ENCODE results near the gene OR4A47.
"Not testable (repeated sequence)": the region's sequence is repeated elsewhere in the genome, so short reads cannot be mapped to it uniquely, and the experiment has no call there.

Gene OR4A47

GRCh38 chr11:48488493-48488892, at the start of gene OR4A47:
TSS of gene OR4A47 (plus strand) at chr11:48488793. CDS start at chr11:48488793, 0 bp downstream.
- DNase-seq: not testable (repeated sequence)

GRCh38 chr11:48455909-48456308, 32.7 kb upstream of the OR4A47 start:
- DNase-seq: not testable (repeated sequence)

GRCh38 chr11:48473966-48474365, 14.6 kb upstream of the OR4A47 start:
- DNase-seq: not testable (repeated sequence)

- not testable (repeated sequence) for DNase-seq
Observed at GRCh38 chr11:48474703-48475102, 13.9 kb upstream of the OR4A47 start.

- DNase-seq: not testable (repeated sequence)
Observed at GRCh38 chr11:48506169-48506568, 17.6 kb downstream of the OR4A47 start.

- no peak for DNase-seq
Observed at GRCh38 chr11:48538991-48539390, 50.4 kb downstream of the OR4A47 start.

Measured in femur (tissue), 1 donor.